Measurements from ENCODE around the gene PLEKHF1.

- TF ChIP-seq CTCF (IDR thresholded peaks at IDR 0.05) (no peak), POLR2A (IDR thresholded peaks at IDR 0.05) (no peak)
Observed at GRCh38 chr19:29620931-29621351, 44.3 kb upstream of the PLEKHF1 start.
